ENCODE measurements around the gene INA. TPM values are rescaled to one million over a fixed set of nuclear protein-coding genes. Genes with fewer than 3 reads are reported as not detected.

Gene INA
- polyA plus RNA-seq, 1 of the 3 experiments (the other 2 are of a cell fraction): 4.8 TPM

DNA sequence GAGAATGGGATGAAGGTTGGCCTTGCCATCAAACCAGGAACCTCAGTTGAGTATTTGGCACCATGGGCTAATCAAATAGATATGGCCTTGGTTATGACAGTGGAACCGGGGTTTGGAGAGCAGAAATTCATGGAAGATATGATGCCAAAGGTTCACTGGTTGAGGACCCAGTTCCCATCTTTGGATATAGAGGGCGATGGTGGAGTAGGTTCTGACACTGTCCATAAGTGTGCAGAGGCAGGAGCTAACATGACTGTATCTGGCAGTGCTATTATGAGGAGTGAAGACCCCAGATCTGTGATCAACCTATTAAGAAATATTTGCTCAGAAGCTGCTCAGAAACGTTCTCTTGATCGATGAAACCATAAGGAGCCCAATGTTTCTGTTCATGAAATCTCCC lies 30.6 kb upstream of the INA start:
- no peak overlapping the region for H3K27ac ChIP-seq (ENCODE audit: low read depth in 2 of 2, low read length in 1 of 2)
- H4K20me1 ChIP-seq (ENCODE audit: insufficient read depth): no peaks in the 10 kb centered on the region
- H2AFZ ChIP-seq (ENCODE audit: low read depth): no peak overlapping the region
- no peaks in the 10 kb centered on the region for H3K79me2 ChIP-seq (ENCODE audit: insufficient read depth)
- no peak overlapping the region for H3K4me3 ChIP-seq (ENCODE audit: low read depth in 2 of 2, low read length in 1 of 2)
- H3K4me2 ChIP-seq: no peak overlapping the region
- H3F3A ChIP-seq (replicated peaks; ENCODE audit: insufficient read depth): peaks cover 4% of the 10 kb centered on the region
- TF ChIP-seq EP300 (IDR thresholded peaks at IDR 0.05; ENCODE audit: borderline replicate concordance in 1 of 2, low read depth in 1 of 2, low read length in 1 of 2) (no peak), SIN3A (IDR thresholded peaks at IDR 0.05; ENCODE audit: borderline replicate concordance, low read depth, low read length) (no peak), CHD2 (IDR thresholded peaks at IDR 0.05; ENCODE audit: low read length, partially characterized antibody) (no peak), RCOR1 (IDR thresholded peaks at IDR 0.05; ENCODE audit: low read length) (no peak), TCF12 (IDR thresholded peaks at IDR 0.05) (no peak), MEF2A (IDR thresholded peaks at IDR 0.05; ENCODE audit: borderline replicate concordance, low read depth) (no peak), NFIC (IDR thresholded peaks at IDR 0.05; ENCODE audit: borderline replicate concordance) (no peak), SMC3 (IDR thresholded peaks at IDR 0.05; ENCODE audit: low read depth, low read length) (0 out of 2 replicates have a peak, but pooled peaks have one; percentile 6), RAD21 (IDR thresholded peaks at IDR 0.05; ENCODE audit: low read length) (peak; percentile 30)
- TF ChIP-seq, protein P1, sequence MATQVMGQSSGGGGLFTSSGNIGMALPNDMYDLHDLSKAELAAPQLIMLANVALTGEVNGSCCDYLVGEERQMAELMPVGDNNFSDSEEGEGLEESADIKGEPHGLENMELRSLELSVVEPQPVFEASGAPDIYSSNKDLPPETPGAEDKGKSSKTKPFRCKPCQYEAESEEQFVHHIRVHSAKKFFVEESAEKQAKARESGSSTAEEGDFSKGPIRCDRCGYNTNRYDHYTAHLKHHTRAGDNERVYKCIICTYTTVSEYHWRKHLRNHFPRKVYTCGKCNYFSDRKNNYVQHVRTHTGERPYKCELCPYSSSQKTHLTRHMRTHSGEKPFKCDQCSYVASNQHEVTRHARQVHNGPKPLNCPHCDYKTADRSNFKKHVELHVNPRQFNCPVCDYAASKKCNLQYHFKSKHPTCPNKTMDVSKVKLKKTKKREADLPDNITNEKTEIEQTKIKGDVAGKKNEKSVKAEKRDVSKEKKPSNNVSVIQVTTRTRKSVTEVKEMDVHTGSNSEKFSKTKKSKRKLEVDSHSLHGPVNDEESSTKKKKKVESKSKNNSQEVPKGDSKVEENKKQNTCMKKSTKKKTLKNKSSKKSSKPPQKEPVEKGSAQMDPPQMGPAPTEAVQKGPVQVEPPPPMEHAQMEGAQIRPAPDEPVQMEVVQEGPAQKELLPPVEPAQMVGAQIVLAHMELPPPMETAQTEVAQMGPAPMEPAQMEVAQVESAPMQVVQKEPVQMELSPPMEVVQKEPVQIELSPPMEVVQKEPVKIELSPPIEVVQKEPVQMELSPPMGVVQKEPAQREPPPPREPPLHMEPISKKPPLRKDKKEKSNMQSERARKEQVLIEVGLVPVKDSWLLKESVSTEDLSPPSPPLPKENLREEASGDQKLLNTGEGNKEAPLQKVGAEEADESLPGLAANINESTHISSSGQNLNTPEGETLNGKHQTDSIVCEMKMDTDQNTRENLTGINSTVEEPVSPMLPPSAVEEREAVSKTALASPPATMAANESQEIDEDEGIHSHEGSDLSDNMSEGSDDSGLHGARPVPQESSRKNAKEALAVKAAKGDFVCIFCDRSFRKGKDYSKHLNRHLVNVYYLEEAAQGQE (IDR thresholded peaks at IDR 0.05; ENCODE audit: low read depth, low read length): no peak
- TF ChIP-seq, protein P2, sequence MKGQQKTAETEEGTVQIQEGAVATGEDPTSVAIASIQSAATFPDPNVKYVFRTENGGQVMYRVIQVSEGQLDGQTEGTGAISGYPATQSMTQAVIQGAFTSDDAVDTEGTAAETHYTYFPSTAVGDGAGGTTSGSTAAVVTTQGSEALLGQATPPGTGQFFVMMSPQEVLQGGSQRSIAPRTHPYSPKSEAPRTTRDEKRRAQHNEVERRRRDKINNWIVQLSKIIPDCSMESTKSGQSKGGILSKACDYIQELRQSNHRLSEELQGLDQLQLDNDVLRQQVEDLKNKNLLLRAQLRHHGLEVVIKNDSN (IDR thresholded peaks at IDR 0.05; ENCODE audit: borderline replicate concordance, low read depth): no peak
- TF ChIP-seq, protein P3, sequence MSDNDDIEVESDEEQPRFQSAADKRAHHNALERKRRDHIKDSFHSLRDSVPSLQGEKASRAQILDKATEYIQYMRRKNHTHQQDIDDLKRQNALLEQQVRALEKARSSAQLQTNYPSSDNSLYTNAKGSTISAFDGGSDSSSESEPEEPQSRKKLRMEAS (IDR thresholded peaks at IDR 0.05; ENCODE audit: low read depth): no peak
- TF ChIP-seq, protein P4, sequence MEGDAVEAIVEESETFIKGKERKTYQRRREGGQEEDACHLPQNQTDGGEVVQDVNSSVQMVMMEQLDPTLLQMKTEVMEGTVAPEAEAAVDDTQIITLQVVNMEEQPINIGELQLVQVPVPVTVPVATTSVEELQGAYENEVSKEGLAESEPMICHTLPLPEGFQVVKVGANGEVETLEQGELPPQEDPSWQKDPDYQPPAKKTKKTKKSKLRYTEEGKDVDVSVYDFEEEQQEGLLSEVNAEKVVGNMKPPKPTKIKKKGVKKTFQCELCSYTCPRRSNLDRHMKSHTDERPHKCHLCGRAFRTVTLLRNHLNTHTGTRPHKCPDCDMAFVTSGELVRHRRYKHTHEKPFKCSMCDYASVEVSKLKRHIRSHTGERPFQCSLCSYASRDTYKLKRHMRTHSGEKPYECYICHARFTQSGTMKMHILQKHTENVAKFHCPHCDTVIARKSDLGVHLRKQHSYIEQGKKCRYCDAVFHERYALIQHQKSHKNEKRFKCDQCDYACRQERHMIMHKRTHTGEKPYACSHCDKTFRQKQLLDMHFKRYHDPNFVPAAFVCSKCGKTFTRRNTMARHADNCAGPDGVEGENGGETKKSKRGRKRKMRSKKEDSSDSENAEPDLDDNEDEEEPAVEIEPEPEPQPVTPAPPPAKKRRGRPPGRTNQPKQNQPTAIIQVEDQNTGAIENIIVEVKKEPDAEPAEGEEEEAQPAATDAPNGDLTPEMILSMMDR (IDR thresholded peaks at IDR 0.05): peak; percentile 29
- TF ChIP-seq, protein P5, sequence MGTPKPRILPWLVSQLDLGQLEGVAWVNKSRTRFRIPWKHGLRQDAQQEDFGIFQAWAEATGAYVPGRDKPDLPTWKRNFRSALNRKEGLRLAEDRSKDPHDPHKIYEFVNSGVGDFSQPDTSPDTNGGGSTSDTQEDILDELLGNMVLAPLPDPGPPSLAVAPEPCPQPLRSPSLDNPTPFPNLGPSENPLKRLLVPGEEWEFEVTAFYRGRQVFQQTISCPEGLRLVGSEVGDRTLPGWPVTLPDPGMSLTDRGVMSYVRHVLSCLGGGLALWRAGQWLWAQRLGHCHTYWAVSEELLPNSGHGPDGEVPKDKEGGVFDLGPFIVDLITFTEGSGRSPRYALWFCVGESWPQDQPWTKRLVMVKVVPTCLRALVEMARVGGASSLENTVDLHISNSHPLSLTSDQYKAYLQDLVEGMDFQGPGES (IDR thresholded peaks at IDR 0.05; ENCODE audit: low read depth, low read length): no peak
- TF ChIP-seq, protein P6, sequence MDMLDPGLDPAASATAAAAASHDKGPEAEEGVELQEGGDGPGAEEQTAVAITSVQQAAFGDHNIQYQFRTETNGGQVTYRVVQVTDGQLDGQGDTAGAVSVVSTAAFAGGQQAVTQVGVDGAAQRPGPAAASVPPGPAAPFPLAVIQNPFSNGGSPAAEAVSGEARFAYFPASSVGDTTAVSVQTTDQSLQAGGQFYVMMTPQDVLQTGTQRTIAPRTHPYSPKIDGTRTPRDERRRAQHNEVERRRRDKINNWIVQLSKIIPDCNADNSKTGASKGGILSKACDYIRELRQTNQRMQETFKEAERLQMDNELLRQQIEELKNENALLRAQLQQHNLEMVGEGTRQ (IDR thresholded peaks at IDR 0.05; ENCODE audit: borderline replicate concordance, low read depth, low read length): no peak
- peaks cover 3 to 10% of the 10 kb centered on the region in 2 experiments; a peak in 2 of 4 replicates for H3K4me1 ChIP-seq (ENCODE audit: control insufficient read depth in 1 of 2, insufficient read depth in 2 of 2, low read depth in 1 of 2, low read length in 1 of 2)
- H3K9ac ChIP-seq: no peak overlapping the region
- no peaks in the 10 kb centered on the region for H3K36me3 ChIP-seq (replicated peaks in 1 of 2; ENCODE audit: control insufficient read depth in 1 of 2, insufficient read depth in 2 of 2, low read length in 1 of 2)
- POLR2A ChIA-PET: no interaction called here
- DNase-seq: no peak
- WGBS (ENCODE audit: low lambda C conversion rate): 62% methylated on average over 4 of the region's 4 CpGs
- CTCF ChIA-PET: interaction anchor here (0.9 to 1.4 kb wide), 2 partner anchors 149 to 328 kb away, joined by 3 to 4 read pairs; partner anchors contain the start of gene CNNM2
- H3K9me3 ChIP-seq: no peaks in the 10 kb centered on the region
- H3K9me2 ChIP-seq: no peaks in the 10 kb centered on the region
- no peaks in the 10 kb centered on the region for H3K27me3 ChIP-seq (ENCODE audit: insufficient read depth)

Measured in SK-N-SH (cell line).